PC-9 (cell line): ENCODE results near the gene SLC35E2B. TPM values are rescaled to one million over a fixed set of nuclear protein-coding genes. Genes with fewer than 3 reads are reported as not detected.

Source experiments
- BruUV-seq: library from RNA; stranded (reverse); fragments of 400-500 nt; replicated peaks from 2 replicates; lab custom pipeline; 2021; lab: Mats Ljungman, UMichigan
- CTCF ChIA-PET: fragments of 300-600 bp; sonication (Branson Sonifier 250); formaldehyde crosslinking; loops from one replicate; lab custom pipeline; 2022; ENCODE audit warnings: antibody characterized with exemption; lab: Charles Lee
- POLR2A ChIA-PET: fragments of 300-600 bp; sonication (Branson Sonifier 250); formaldehyde crosslinking; loops from one replicate; lab custom pipeline; 2022; ENCODE audit warnings: antibody characterized with exemption; ENCODE audit not compliant: unreplicated experiment; lab: Charles Lee
- DNase-seq, 2 experiments: peaks; one replicate each; pipeline versions ENCODE4 v3.0.0 to v3.0.0-alpha.2; 2015 to 2022; ENCODE audit warnings: mixed read lengths in 1 of 2
- H2AFZ ChIP-seq: fragments of 200-600 bp; sonication (generic); 2 replicates; pipeline ENCODE4 v1.8.1; 2017; ENCODE audit warnings: antibody characterized with exemption
- H3F3A ChIP-seq: fragments of 200-600 bp; sonication (generic); 2 replicates; pipeline ENCODE4 v1.8.1; 2017; ENCODE audit warnings: antibody characterized with exemption, mild to moderate bottlenecking, low read depth; ENCODE audit not compliant: insufficient read depth
- H3K27ac ChIP-seq: fragments of 200-600 bp; sonication (generic); 2 replicates; pipeline ENCODE4 v1.6.1; 2016; ENCODE audit warnings: mixed run types
- H3K27me3 ChIP-seq: fragments of 200-600 bp; sonication (generic); 2 replicates; pipeline ENCODE4 v1.6.1; 2016; ENCODE audit warnings: low read depth, mixed run types; ENCODE audit not compliant: insufficient read depth
- H3K36me3 ChIP-seq: fragments of 200-600 bp; sonication (generic); 2 replicates; pipeline ENCODE4 v1.6.1; 2016; ENCODE audit warnings: low read depth, mixed run types
- H3K4me1 ChIP-seq: fragments of 200-600 bp; sonication (generic); replicated peaks from 2 replicates; pipeline ENCODE4 v1.6.1; 2016; ENCODE audit warnings: mixed run types; ENCODE audit not compliant: insufficient read depth
- H3K4me2 ChIP-seq: fragments of 200-600 bp; sonication (generic); 2 replicates; pipeline ENCODE4 v1.6.1; 2017; ENCODE audit warnings: mixed run types
- H3K4me3 ChIP-seq: fragments of 200-600 bp; sonication (generic); 2 replicates; pipeline ENCODE4 v1.6.1; 2016; ENCODE audit warnings: mixed run types
- H3K79me2 ChIP-seq: fragments of 200-600 bp; sonication (generic); 2 replicates; pipeline ENCODE4 v1.6.1; 2017; ENCODE audit warnings: low read depth, mixed run types
- H3K9me2 ChIP-seq: fragments of 200-600 bp; sonication (generic); 2 replicates; pipeline ENCODE4 v1.8.1; 2017; ENCODE audit warnings: mild to moderate bottlenecking; ENCODE audit not compliant: insufficient read depth
- H3K9me3 ChIP-seq: fragments of 200-600 bp; sonication (generic); 2 replicates; pipeline ENCODE4 v1.8.1; 2016; ENCODE audit warnings: low read depth; ENCODE audit not compliant: insufficient read depth
- H4K20me1 ChIP-seq: fragments of 200-600 bp; sonication (generic); 2 replicates; pipeline ENCODE4 v1.8.1; 2017; ENCODE audit not compliant: insufficient read depth
- CTCF ChIP-seq: fragments of 200-600 bp; sonication (generic); conservative IDR thresholded peaks from 2 replicates; pipeline ENCODE4 v1.6.1; 2017; ENCODE audit warnings: mixed run types, antibody characterized with exemption, mild to moderate bottlenecking, moderate library complexity
- EZH2 ChIP-seq: fragments of 200-600 bp; sonication (generic); IDR thresholded peaks from 2 replicates; pipeline ENCODE4 v1.8.0; 2017; ENCODE audit warnings: antibody characterized with exemption, low read depth
- intact Hi-C: fragments of 100-400 bp; cut with micrococcal nuclease; formaldehyde crosslinking; loops from one replicate; pipeline ENCODE4 v1.10.0; 2022; ENCODE audit not compliant: unreplicated experiment
- total RNA-seq: library from RNA; stranded (reverse); gene quantifications from 2 replicates; pipeline ENCODE4 v1.2.3, GENCODE V29; 2021

SLC35E2B gene
- total RNA-seq, 1 experiment from 2014 or later, result 55.4 TPM

DNA sequence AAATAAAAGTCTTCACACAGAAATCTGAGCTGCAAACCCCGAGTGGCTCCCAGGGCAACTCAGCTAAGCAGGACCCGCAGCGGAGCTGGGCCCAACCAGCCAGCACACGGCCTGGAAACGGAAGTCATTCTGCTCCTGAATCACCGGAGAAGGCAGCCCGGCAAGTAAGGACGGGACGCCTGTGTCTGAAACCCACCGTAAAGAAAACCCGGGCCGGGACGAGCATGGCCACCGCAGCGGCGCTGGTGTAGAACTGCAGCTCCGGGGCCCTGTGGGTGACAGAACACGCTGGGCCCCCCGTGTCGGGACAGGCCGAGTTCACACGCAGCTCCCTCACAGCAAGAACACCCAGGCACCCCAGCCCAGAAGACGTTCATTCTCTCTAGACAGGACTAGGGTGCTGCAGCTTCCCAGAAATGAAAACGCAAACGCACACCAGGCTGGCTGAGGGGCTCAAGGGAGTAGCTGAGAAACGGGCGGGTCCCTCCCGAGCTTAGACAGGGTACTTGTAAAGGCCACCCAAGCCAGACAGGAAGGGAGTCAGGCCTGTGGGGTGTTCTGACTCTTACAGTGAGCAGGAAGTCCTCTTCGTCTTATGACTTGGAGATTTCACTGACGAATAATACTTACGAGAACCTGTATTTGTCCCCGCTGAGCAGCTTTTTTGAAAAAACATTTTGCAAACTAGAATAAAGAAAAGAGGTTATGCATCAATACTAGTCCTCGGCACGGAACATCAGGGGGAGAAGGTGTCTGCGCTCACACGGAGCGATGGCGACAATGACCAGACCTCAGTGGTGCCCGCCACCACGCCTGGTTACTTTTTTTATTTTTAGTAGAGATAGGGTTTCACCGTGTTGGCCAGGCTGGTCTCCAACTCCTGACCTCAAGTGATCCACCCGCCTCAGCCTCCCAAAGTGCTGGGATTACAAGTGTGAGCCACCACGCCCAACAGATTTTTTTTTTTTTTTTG is 22.8 kb downstream of the SLC35E2B start:
- Histone ChIP-seq H3K4me2 (no peak overlapping the region), H3K4me3 (no peak overlapping the region), H3K9me3 (no peaks in the 10 kb centered on the region), H3F3A (no peaks in the 10 kb centered on the region), H3K27ac (no peak overlapping the region), H3K36me3 (peaks cover 13% of the 10 kb centered on the region), H3K27me3 (no peaks in the 10 kb centered on the region), H3K9me2 (no peaks in the 10 kb centered on the region), H3K4me1 (no peaks in the 10 kb centered on the region), H4K20me1 (no peaks in the 10 kb centered on the region), H3K79me2 (no peaks in the 10 kb centered on the region), H2AFZ (no peak overlapping the region)
- TF ChIP-seq CTCF (no peak), EZH2 (no peak)
- POLR2A ChIA-PET, result no interaction called here
- no TSS peak for BruUV-seq
- CTCF ChIA-PET, result no interaction called here
- no peak for DNase-seq
- intact Hi-C loops, result no loop called here

- H3K9me2 ChIP-seq, result no peaks in the 10 kb centered on the region
- ChIA-PET CTCF (no interaction called here), POLR2A (no interaction called here)
- intact Hi-C loops, result no loop called here
- no peaks in the 10 kb centered on the region for H3K4me1 ChIP-seq
- no peaks in the 10 kb centered on the region for H3F3A ChIP-seq
- no peak for DNase-seq
- no peak overlapping the region for H3K4me2 ChIP-seq
- BruUV-seq, result no TSS peak
- no peaks in the 10 kb centered on the region for H4K20me1 ChIP-seq
- H3K36me3 ChIP-seq, result peaks cover 13% of the 10 kb centered on the region
- no peak overlapping the region for H3K4me3 ChIP-seq
- no peak overlapping the region for H2AFZ ChIP-seq
- no peak overlapping the region for H3K27ac ChIP-seq
- H3K27me3 ChIP-seq, result no peaks in the 10 kb centered on the region
- TF ChIP-seq EZH2, result no peak
- TF ChIP-seq CTCF, result no peak
- H3K9me3 ChIP-seq, result no peaks in the 10 kb centered on the region
- no peaks in the 10 kb centered on the region for H3K79me2 ChIP-seq
Observed at GRCh38 chr1:1666526-1666925, 26.1 kb downstream of the SLC35E2B start.

DNA sequence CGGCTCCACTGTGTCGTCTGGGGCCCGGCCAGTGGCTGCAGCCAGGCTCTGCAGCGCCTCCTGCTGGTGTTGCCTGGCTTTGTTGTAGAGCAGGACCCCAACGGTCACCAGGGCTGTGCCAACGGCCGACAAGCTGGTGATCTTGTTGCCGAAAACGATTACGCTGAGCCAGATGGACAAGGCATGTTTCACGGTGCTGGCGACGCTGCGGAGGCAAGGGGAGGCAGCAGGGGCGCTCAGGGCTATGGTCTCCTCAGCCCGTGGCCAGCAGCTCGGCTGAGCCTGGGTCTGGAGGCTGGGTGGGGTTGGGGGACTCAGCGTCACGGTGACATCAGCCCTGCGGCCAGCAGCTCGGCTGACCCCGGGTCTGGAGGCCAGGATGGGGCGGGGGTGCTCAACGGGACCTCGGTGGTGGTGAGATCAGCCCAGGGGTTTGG is 26.8 kb downstream of the SLC35E2B start:
- H3K4me2 ChIP-seq, result no peak overlapping the region
- no peak for DNase-seq
- no peak overlapping the region for H3K27ac ChIP-seq
- H3K4me3 ChIP-seq, result no peak overlapping the region
- no peak overlapping the region for H2AFZ ChIP-seq
- peaks cover 13% of the 10 kb centered on the region for H3K36me3 ChIP-seq
- H4K20me1 ChIP-seq, result no peaks in the 10 kb centered on the region
- TF ChIP-seq EZH2, result no peak
- TF ChIP-seq CTCF, result peak; percentile 46; the same call in 1 of the 2 replicates
- no peaks in the 10 kb centered on the region for H3K9me3 ChIP-seq
- intact Hi-C loops, result no loop called here
- no TSS peak for BruUV-seq
- H3K79me2 ChIP-seq, result no peaks in the 10 kb centered on the region
- H3K4me1 ChIP-seq, result no peaks in the 10 kb centered on the region
- POLR2A ChIA-PET, result no interaction called here
- CTCF ChIA-PET, result no interaction called here
- H3F3A ChIP-seq, result no peaks in the 10 kb centered on the region
- H3K27me3 ChIP-seq, result no peaks in the 10 kb centered on the region
- H3K9me2 ChIP-seq, result no peaks in the 10 kb centered on the region
